Measurements from ENCODE around the gene ICA1.

Gene ICA1

DNA sequence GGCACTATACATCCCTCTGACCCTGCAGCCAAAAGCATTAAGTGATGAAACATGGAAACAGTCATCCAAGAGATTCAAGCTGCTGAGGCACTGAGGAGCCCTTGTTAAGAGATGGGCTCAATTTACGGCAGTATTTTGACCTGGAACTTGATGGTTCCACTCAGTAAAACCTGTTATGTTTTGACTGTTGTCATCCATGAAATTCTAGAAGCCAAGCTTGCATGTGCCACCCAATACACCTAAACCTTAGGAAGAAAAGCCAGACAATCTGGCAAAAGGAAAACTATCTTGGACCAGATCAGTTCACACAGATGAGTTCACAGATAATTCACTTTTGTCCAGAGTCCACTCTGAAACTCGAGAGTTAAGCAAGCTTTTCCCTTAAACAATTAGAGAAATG lies 53.2 kb downstream of the ICA1 start:
- TF ChIP-seq ZNF274 (IDR thresholded peaks at IDR 0.05; ENCODE audit: low read depth, low read length), result no peak

DNA sequence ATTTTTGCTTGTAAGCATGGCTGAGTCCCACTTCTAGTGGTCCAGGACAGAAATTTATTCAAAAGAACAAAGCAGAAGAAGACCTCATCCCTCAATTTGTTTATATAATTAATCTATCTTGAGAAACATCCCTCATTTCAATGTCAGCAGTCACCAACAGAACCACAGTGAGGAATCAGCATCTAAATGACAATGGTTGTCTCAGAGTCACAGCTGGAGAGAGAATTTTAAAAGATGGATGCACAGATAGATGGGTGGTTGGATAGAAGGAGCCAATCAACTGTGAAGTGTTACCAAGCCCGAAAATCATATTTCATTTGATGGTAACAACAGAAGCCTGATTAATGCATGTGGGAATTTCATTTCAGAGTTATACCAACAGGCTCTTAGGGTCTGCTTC lies 55.0 kb downstream of the ICA1 start:
- no peak overlapping the region for H3K4me3 ChIP-seq (ENCODE audit: low read length)
- TF ChIP-seq ZNF274 (IDR thresholded peaks at IDR 0.05; ENCODE audit: low read depth, low read length), result no peak

More for the DNA sequence above, 53.2 kb downstream of the ICA1 start:
- H3K4me3 ChIP-seq (ENCODE audit: low read length), result no peak overlapping the region

- TF ChIP-seq ZNF274 (IDR thresholded peaks at IDR 0.05; ENCODE audit: low read depth, low read length), result no peak
- no peak overlapping the region for H3K4me3 ChIP-seq (ENCODE audit: low read length)
These were observed 56.4 kb downstream of the ICA1 start for GRCh38 chr7:8205537-8205936.

DNA sequence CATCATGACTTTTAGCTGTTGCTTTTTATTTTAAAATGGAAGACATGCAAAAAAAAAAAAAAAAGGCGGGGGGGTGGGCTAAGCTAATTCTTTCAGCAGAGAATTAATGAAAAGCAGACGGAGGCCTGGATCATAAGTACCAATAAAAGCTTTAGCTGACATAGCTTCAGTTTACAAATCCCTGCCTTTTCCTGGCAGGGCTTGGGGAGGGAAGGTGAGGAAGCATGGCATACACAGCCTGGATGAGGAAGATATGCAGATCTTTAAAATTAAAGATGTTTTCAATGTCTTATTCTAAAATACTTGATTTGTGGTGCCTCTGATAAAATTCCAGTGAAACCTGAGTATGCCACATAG lies 57.0 kb downstream of the ICA1 start:
- TF ChIP-seq ZNF274 (IDR thresholded peaks at IDR 0.05; ENCODE audit: low read depth, low read length), result no peak
- H3K4me3 ChIP-seq (ENCODE audit: low read length), result no peak overlapping the region

GRCh38 chr7:8204339-8205030 lies 57.5 kb downstream of the ICA1 start:
- no peak overlapping the region for H3K4me3 ChIP-seq (ENCODE audit: low read length)
- no peak for TF ChIP-seq ZNF274 (IDR thresholded peaks at IDR 0.05; ENCODE audit: low read depth, low read length)

GRCh38 chr7:8201846-8202441 lies 60.0 kb downstream of the ICA1 start:
- no peak for TF ChIP-seq ZNF274 (IDR thresholded peaks at IDR 0.05; ENCODE audit: low read depth, low read length)
- no peak overlapping the region for H3K4me3 ChIP-seq (ENCODE audit: low read length)

- no peak for TF ChIP-seq ZNF274 (IDR thresholded peaks at IDR 0.05; ENCODE audit: low read depth, low read length)
- no peak overlapping the region for H3K4me3 ChIP-seq (ENCODE audit: low read length)
These were observed 61.2 kb downstream of the ICA1 start for GRCh38 chr7:8200717-8201116.

DNA sequence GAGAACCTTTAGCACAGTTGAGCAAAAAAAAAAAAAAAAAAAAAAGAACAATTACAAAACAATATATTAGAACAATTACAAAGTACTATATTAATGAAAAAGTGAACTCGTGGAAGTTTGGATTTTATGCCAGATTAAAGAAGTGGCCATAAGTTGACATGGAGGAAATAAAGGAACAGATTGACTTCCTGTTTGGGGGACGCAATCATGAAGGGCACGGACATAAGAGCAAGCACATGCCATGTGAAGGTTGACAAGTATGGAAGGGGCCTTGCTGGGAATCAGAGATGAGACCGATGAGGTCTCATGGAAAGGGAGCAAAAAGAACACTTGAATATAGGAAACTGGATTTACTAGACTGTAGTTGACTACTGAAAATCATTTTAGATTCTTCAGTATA lies 61.7 kb downstream of the ICA1 start:
- H3K4me3 ChIP-seq (ENCODE audit: low read length), result no peak overlapping the region
- TF ChIP-seq ZNF274 (IDR thresholded peaks at IDR 0.05; ENCODE audit: low read depth, low read length), result no peak

DNA sequence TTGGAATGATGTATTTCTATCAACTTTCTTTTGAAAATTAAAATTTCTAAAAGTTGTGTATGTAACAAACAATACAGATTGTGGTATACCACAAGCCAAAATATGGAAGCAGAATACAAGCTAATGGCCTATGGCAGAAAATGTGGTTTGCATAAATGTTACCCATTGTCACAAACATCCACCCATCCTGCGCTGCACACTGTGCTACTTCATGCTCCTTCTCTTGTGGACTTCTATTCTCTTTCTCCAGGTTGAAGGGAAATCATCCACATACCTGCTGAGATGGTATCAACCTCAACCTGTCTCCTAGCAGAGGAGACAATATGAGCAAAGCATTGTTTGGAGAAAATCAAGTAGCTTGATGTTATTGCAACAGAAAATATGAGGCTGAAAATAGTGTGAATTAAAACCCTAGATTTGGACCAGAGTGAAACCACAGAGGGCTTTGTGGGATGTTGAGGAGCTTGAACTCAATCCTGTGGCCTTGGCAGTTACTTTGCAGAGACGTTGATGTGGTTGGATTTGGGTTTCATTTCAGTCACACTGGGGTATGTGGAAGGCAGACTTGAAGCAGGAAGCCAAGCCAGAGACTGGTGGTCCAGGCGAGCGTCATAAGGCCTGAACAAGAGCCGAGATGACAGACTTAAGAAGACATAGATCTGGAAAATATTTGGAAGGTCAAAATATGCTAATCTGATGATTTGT lies 63.8 kb downstream of the ICA1 start:
- H3K4me3 ChIP-seq (ENCODE audit: low read length), result no peak overlapping the region
- TF ChIP-seq ZNF274 (IDR thresholded peaks at IDR 0.05; ENCODE audit: low read depth, low read length), result no peak

DNA sequence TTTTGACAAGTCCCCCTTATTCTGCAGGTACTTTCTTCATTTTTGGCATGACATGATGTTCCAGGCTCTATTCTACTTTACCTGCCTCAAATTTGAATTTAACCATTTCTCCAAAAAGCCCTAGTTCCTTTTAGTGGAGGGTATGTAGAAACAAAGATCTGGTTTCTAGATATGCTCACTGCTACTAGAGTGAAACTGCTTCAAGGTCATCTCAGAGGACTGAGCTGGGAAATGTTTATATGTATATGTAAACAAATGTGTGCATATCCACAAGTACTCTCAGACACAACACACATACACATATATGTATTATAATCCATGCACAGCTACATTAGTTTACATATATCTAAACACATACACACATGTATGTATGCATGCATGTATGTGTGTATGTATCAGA lies 69.1 kb downstream of the ICA1 start:
- no peak overlapping the region for H3K4me3 ChIP-seq (ENCODE audit: low read length)
- no peak for TF ChIP-seq ZNF274 (IDR thresholded peaks at IDR 0.05; ENCODE audit: low read depth, low read length)

DNA sequence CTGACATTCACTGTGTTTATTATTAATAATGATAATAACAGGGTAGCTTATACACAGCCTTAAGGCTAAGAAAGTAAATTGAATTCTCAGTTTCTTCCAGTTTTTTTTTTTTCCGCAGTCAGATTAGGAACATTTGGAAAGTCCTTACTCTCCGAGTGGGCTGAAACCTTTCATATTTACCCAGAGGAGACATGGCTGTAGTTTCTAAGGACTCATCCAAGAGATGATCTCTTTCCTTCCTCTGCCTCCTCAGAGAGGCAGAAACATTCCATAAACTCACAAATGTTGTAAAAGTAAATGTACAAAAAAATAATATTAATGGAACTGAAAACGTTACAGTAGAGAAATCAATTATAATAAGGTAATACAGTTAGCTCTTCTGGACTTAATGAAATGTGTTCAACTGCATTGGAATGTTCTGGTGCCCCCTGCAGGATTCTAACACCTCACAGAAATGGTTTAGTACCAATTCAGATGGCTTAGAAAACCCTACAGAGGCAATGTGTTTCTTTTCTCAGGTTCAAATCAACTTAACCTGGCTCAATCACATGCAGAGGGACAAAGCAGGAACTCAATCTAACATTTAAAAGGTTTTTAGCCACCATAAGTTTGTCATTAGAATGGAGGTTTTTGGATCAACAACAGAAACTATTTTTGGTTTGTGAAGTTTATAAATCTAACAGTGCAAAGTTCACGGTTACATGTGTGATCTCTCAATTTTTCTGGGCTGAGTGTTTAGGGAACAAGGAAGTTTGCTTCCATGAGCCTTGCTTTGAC lies 71.7 kb downstream of the ICA1 start:
- TF ChIP-seq ZNF274 (IDR thresholded peaks at IDR 0.05; ENCODE audit: low read depth, low read length), result no peak
- no peak overlapping the region for H3K4me3 ChIP-seq (ENCODE audit: low read length)

- H3K4me3 ChIP-seq (ENCODE audit: low read length), result no peak overlapping the region
- TF ChIP-seq ZNF274 (IDR thresholded peaks at IDR 0.05; ENCODE audit: low read depth, low read length), result no peak
These were observed 72.3 kb downstream of the ICA1 start for GRCh38 chr7:8189625-8190024.

- TF ChIP-seq ZNF274 (IDR thresholded peaks at IDR 0.05; ENCODE audit: low read depth, low read length), result no peak
- H3K4me3 ChIP-seq (ENCODE audit: low read length), result no peak overlapping the region
These were observed 75.9 kb downstream of the ICA1 start for GRCh38 chr7:8185926-8186683.

GRCh38 chr7:8184221-8184620 lies 77.7 kb downstream of the ICA1 start:
- no peak for TF ChIP-seq ZNF274 (IDR thresholded peaks at IDR 0.05; ENCODE audit: low read depth, low read length)

More at GRCh38 chr7:8184221-8184620, 77.7 kb downstream of the ICA1 start:
- no peak overlapping the region for H3K4me3 ChIP-seq (ENCODE audit: low read length)

Data from GM08714 (cell line).